HK-2 (cell line): ENCODE data around the gene LEMD1.

Source experiments
- DNase-seq: peaks from one replicate; pipeline ENCODE4 v3.0.0-alpha.2; 2018; ENCODE audit not compliant: unreplicated experiment

Gene LEMD1

DNA sequence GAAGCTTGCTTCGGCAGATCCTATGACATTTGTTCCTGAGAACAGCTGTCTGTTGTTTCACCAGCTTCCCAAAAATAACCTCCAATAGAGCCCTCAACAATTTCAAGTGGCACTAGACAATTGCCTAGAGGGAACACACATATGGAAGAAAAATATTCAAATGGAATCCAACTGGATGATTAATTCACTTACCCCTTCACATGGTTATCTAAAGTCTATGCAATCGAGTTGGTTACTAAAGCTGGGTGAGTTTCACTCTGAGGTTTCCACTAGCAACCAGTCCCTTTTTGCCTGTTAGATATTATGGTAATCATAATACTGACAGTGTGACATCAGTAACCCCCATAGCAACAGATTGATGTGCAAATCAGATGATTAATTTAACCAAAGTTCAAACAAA, at the start of gene LEMD1:
TSS of gene LEMD1 (minus strand) at position 259 of the 400 bp plus-strand sequence. CDS start 1,520 bp downstream, outside the sequence.
- DNase-seq: no peak

- no peak for DNase-seq
Measured at GRCh38 chr1:205470131-205470530, 48.3 kb upstream of the LEMD1 start.

DNA sequence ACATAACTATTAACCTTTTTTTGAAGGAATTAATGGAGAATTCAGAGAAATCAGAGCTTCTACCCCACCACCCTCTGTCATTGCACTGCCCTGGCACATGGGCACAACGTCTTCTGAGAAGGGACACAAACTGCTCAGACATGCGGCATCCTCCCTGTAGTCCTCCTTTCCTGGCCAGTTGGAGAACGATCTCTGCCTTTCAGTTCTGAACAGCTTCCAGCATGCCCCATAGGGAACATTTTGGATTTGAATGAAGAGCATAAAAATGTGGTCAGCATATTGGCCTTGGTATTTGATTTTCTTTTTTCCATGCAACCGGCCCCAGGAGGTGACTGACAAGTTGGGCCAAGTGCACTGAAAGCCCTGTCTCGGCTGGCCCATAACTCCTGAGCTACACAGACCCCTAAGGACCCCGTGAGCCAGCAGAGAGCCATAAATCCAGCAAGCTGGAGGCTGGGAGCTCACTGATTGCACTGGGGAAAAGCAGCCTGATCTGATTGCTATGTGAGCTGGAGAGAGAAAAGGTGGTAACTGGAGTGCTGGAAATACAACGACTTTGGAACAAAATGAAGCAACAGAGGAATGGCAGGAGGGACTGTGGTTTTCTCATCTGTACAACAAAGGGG, 44.9 kb upstream of the LEMD1 start:
- no peak for DNase-seq

DNA sequence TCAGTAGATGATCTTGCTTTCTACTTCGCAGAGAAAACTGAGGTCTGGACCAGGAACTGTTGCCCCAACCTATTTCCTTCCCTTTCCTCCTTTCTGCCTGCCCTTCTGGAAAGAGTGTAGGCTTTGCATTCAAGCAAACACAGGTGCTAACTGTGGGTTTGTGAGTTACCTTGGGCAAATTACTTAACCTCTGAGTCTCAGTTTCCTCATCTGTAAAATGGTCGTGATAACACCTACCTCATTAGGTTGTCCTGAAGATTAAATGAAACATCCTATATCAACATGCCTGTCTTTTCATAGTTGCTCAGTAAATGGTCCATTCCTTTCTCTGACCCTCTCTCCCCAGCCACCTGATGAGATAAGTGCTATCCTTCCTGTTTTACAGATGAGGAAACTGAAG, 43.5 kb upstream of the LEMD1 start:
- no peak for DNase-seq

DNA sequence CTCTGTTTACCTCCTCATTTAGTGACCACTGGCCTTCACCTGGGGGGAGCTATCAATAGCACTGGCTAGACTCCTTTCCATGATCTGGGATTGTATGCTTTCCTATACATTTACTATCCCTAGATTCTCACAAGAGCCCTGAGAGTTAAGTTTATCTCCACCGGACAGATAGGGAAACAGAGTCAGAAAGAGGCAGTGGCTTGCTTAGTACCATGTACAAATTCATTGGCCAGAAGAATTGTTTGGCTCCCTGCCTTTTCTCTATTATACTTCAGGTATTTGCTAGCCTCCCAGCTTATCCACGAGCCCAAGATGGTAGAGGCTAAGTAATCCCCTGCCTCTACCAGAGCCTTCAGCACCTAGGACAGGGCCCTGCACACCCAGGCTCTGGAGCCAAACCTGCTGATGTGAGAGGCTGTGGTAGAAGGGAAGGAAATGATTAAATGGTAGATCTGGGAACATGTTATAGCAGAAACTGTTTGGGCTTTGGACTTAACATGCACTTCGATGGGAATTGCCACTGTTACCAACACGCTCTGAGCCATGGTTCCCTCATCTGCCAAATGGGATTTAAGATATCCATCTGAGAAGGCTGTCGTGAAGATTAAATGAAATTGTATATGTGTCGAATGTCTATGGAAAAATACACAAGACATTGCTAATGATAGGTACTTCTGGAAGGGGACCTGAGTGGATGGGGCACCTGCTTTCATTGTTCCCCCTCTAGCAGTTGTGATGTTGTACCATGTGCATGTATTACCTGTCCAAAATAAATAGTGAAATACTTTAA, 37.1 kb upstream of the LEMD1 start:
- peak; percentile 49 for DNase-seq

DNA sequence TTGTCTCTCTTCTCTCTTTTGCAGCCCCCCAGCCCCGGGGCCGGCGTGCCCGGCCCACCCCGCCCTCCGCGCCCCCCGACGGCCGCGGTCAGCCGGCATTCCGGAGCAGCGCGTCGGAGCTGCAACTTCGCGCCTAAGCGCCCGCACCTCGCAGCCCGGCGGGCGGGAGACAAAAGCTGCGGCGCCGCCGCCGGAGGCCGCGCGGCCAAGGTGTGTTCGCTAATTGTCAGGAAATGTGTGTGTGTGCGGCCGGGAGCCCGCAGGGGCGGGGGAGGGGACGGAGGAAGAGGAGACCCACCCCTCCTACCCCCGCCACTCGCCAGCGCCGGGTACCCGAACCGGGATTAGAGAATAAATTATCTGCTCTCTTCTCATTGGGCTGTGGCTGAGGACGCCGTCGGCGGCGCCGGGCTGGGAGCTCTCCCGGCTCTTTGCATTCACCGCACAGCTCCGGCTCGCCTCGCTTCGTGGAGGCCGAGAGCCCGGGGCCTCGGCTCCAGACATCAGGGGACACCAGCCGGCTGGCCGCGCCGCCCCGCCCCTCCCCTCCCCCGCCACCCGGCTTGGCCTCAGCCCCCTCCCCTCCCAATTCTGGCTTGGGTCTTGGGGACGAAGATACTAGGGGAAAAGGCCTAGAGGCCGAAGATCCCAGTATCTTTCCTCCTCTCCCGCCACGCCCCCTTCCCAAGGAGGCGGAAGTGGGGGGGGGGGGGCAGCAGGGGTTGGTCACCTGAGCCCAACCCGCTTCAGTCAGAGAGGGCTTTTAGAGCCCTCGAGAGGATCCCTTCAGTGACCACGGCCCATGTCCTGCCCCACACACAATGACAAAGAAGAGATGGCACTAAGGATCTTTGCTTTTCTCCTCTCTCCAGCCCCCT, 35.3 kb upstream of the LEMD1 start:
- DNase-seq: no peak

DNA sequence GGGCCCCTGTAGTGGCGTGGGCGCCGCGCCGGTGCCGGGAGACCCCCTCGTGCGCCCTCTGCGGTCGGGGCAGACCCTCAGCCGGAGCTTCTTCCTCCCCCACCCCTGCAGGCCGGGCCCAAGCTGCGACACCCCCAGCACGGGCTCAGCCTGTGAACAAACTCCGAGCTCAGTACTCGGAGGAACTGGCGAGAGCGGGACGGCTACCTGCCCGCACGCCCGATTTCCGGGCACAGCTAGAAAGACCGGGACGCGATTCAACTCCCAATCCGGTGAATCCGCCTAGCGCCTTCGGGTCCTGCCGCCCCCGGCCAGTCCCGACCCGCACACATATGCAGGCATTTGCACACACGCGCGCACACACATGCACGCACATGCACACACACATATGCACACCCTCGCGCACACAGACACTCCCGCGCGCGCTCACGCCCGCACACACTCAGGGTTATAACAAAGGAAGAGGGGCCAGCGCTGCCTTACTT, 34.6 kb upstream of the LEMD1 start:
- DNase-seq: no peak

DNA sequence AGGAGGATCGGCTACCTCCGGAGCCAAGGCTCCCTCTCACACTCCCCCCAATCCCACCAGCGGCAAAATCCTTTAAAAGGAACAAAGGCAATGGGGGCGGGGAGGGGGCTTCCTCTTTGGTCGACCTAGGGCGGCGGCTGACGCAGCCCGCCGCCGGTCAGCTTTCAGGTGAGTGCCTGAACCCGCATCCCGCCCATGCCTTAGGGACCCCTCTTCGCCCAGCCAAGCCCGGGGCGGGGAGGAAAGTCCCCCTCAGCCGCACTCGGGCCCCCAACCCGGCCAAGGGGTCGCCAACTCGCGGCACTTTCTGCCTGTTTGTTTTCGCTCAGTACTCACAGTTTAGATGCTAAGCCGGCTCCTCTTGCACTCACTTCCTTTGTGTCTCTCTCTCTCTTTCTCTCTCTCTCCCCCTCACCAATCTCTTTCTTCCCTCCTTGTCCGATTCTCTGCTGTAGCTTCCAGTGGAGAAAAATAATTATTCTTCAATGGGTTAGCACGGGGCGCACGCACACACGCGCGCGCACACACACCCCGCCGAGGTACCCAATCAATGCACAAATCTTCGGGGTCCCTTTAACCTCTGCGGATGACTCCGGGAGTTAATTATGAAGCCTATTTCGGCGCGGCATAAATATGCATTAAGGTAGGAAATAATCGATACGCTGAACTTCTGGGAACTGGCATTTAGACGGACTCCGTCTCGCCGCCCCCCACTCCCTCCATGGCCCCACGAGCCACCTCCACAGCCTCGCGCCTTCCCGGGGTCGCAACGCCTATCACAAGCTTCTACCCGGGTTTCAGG, 33.9 kb upstream of the LEMD1 start, which contains the start of gene BLACAT1:
TSS of gene BLACAT1 (minus strand) at position 465 of the 802 bp plus-strand sequence.
- DNase-seq: no peak

GRCh38 chr1:205454903-205455335, 33.1 kb upstream of the LEMD1 start:
- DNase-seq: no peak

GRCh38 chr1:205453466-205453865, 31.6 kb upstream of the LEMD1 start:
- DNase-seq: no peak

- no peak for DNase-seq
Measured at GRCh38 chr1:205452933-205453332, 31.1 kb upstream of the LEMD1 start.

DNA sequence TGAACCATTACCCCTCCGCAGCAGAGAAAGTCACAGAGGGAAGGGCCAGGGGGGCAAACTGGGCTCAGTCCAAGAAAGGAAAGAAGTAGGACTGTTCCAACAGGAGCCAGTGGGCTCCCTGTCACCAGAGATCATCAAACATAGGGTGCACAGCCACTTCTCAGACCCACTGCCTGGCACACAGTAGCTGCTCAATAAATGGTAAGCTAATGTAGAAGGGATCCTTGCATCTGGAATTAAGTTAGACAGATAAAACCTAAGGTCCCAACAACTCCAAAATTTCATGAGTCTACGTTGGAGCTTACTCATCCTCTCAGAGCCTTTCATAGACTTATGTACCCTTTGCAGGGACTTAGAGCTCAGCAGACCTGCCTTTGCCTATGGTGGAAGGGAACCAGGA, 30.5 kb upstream of the LEMD1 start:
- no peak for DNase-seq

- DNase-seq: no peak
Measured at GRCh38 chr1:205451759-205452164, 29.9 kb upstream of the LEMD1 start.

DNA sequence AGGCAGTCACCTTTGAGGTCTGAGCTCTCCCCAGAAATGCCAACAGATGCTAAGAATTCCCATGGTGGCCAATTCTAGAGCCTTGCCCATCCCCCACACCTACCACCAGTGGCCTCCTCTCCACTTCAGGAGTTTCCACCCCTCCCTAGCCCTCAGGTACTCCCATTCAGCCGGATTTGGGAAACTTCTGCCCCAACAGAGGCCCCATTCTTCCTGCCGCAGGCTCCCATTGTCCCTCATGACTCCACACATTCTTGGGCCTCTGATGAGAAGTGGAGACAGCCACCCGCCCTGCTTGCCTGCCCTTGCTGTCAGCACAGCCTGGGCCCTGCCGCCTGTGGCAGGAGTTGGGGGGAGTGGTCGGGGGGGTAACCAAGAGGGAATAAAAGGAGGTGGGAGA, 29.3 kb upstream of the LEMD1 start:
- no peak for DNase-seq

- peak; percentile 37 for DNase-seq
Measured at GRCh38 chr1:205450448-205450847, 28.6 kb upstream of the LEMD1 start.

GRCh38 chr1:205449750-205450443, 28.0 kb upstream of the LEMD1 start:
- DNase-seq: peak; percentile 98

- DNase-seq: no peak
Measured at GRCh38 chr1:205449254-205449749, 27.4 kb upstream of the LEMD1 start.

DNA sequence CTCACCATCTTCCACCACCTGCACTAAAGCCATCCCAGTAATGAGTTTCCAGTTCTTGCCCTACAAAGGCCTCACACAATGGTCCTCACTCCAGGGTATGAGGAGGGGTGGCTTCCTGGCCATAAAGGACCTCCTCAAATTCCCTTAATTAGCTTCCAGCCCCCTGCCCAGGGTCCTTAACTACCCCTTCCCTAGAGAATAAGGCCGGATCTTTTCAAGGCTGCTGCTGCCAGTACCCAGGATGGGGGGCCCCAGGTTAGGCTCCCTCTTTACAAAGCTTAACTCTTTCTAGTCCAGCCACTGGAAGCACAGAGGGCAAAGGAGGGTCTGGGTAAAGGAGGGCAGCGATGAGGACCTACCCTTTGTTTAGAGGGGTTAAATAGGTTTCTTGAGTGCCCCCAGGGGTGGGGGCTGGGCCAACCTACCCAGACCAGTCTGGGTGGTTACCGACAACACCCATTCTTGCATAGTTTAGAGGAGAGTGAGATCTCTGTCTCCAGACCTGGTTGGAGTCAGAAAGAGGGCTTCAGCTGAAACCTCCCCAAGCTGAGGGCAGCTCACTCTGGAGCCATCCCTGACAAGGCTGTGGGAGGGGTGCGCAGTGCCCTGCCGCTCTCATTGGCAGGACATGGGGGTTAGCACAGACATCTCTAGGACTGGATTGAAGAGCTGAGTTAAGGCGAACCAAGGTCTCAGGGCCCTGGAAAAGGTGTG, 26.8 kb upstream of the LEMD1 start:
- DNase-seq: peak; percentile 18

DNA sequence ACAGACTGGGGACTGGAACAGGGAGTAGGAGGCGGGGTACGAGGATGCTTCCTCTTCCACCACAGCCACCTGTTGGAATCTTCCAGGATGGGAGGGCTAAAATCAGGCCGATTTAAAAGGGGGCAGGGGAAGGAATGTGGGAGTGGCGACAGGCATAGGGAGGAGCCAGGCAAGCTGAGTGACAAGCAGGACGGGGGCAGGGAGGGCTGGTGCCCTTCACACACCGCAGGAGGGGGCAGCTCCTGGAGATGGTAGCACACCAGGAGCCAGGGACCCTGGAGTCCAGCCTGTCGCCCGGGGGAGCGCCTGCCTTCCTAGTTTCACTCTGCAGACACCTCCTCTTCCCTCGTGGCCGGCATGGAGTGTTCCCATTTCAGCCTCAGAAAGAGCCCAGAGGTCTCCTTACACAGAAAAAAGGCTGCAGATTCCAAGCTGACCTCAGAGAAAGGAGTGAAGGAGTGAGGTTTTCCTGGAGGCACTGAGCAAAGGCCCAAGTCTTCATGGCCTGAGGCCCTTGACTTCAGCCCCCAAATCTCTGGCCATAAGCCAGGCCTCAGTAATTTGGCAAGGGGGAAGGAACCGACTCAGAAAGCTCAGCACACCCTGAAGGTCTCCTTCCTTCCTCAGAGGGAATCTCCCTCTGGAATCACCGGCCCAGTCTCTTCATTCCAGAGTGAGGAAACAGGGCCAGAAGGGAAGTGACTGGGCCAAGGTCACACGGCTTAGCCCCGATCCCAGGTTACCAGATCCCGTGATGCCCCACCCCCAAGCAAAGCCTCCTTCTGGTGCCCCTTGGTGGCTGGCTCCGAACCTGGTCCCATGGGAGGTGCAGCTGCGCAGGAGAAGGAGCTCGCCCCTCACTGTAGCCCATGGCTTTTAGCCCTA, 25.8 kb upstream of the LEMD1 start:
- no peak for DNase-seq
